Activated naive CD8-positive, alpha-beta T cell (primary cell): ENCODE measurements around the gene BCO2.

Source experiments
- H3K27ac Mint-ChIP-seq: one replicate; pipeline ENCODE4 v1.8.0; 2021; ENCODE audit warnings: mixed read lengths
- H3K27me3 Mint-ChIP-seq: one replicate; pipeline ENCODE4 v1.8.0; 2021; ENCODE audit warnings: mixed read lengths
- H3K36me3 Mint-ChIP-seq: one replicate; pipeline ENCODE4 v1.8.0; 2021; ENCODE audit warnings: mixed read lengths
- H3K4me1 Mint-ChIP-seq: one replicate; pipeline ENCODE4 v1.8.0; 2021; ENCODE audit warnings: low read depth, mixed read lengths
- H3K4me3 Mint-ChIP-seq: one replicate; pipeline ENCODE4 v1.8.0; 2021; ENCODE audit warnings: mild to moderate bottlenecking, mixed read lengths
- H3K9me3 Mint-ChIP-seq: one replicate; pipeline ENCODE4 v1.8.0; 2021; ENCODE audit warnings: low read depth, mixed read lengths

Gene BCO2, protein sequence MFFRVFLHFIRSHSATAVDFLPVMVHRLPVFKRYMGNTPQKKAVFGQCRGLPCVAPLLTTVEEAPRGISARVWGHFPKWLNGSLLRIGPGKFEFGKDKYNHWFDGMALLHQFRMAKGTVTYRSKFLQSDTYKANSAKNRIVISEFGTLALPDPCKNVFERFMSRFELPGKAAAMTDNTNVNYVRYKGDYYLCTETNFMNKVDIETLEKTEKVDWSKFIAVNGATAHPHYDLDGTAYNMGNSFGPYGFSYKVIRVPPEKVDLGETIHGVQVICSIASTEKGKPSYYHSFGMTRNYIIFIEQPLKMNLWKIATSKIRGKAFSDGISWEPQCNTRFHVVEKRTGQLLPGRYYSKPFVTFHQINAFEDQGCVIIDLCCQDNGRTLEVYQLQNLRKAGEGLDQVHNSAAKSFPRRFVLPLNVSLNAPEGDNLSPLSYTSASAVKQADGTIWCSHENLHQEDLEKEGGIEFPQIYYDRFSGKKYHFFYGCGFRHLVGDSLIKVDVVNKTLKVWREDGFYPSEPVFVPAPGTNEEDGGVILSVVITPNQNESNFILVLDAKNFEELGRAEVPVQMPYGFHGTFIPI

GRCh38 chr11:112174789-112175598 is at the start of gene BCO2:
Gene BCO2 (plus strand): TSS chr11:112175512. CDS start chr11:112175602, 90 bp downstream.
- Mint-ChIP-seq H3K9me3 (no peaks in the 10 kb centered on the region), H3K27ac (no peak within 1 kb of the TSS), H3K36me3 (peaks cover 10% of the 10 kb centered on the region), H3K27me3 (peaks cover 23% of the 10 kb centered on the region), H3K4me1 (peaks cover 11% of the 10 kb centered on the region), H3K4me3 (peak within 1 kb of the TSS; percentile 69)

GRCh38 chr11:112127056-112127455 is 48.3 kb upstream of the BCO2 start:
- Mint-ChIP-seq H3K36me3 (peaks cover 8% of the 10 kb centered on the region), H3K27me3 (no peaks in the 10 kb centered on the region), H3K9me3 (no peaks in the 10 kb centered on the region), H3K27ac (no peak overlapping the region), H3K4me3 (no peak overlapping the region), H3K4me1 (no peaks in the 10 kb centered on the region)

GRCh38 chr11:112128483-112129121 is 46.7 kb upstream of the BCO2 start:
- no peak overlapping the region for H3K27ac Mint-ChIP-seq
- H3K9me3 Mint-ChIP-seq, result no peaks in the 10 kb centered on the region
- peaks cover 6% of the 10 kb centered on the region for H3K36me3 Mint-ChIP-seq
- H3K4me3 Mint-ChIP-seq, result no peak overlapping the region
- H3K4me1 Mint-ChIP-seq, result no peaks in the 10 kb centered on the region
- no peaks in the 10 kb centered on the region for H3K27me3 Mint-ChIP-seq

- H3K36me3 Mint-ChIP-seq, result peaks cover 6% of the 10 kb centered on the region
- no peak overlapping the region for H3K27ac Mint-ChIP-seq
- no peaks in the 10 kb centered on the region for H3K9me3 Mint-ChIP-seq
- H3K4me3 Mint-ChIP-seq, result no peak overlapping the region
- no peaks in the 10 kb centered on the region for H3K4me1 Mint-ChIP-seq
- no peaks in the 10 kb centered on the region for H3K27me3 Mint-ChIP-seq
Measured at GRCh38 chr11:112129656-112130055, 45.7 kb upstream of the BCO2 start.

GRCh38 chr11:112132737-112133136 is 42.6 kb upstream of the BCO2 start:
- peaks cover 4% of the 10 kb centered on the region for H3K36me3 Mint-ChIP-seq
- no peak overlapping the region for H3K4me3 Mint-ChIP-seq
- no peak overlapping the region for H3K27ac Mint-ChIP-seq
- H3K27me3 Mint-ChIP-seq, result no peaks in the 10 kb centered on the region
- H3K9me3 Mint-ChIP-seq, result no peaks in the 10 kb centered on the region
- H3K4me1 Mint-ChIP-seq, result no peaks in the 10 kb centered on the region

- Mint-ChIP-seq H3K27me3 (no peaks in the 10 kb centered on the region), H3K36me3 (peaks cover 4% of the 10 kb centered on the region), H3K9me3 (no peaks in the 10 kb centered on the region), H3K27ac (no peak overlapping the region), H3K4me3 (no peak overlapping the region), H3K4me1 (no peaks in the 10 kb centered on the region)
Measured at GRCh38 chr11:112134473-112134872, 40.8 kb upstream of the BCO2 start.

- peaks cover 2% of the 10 kb centered on the region for H3K27me3 Mint-ChIP-seq
- H3K4me3 Mint-ChIP-seq, result no peak overlapping the region
- H3K27ac Mint-ChIP-seq, result no peak overlapping the region
- peaks cover 4% of the 10 kb centered on the region for H3K36me3 Mint-ChIP-seq
- H3K9me3 Mint-ChIP-seq, result no peaks in the 10 kb centered on the region
- no peaks in the 10 kb centered on the region for H3K4me1 Mint-ChIP-seq
Measured at GRCh38 chr11:112143597-112143996, 31.7 kb upstream of the BCO2 start.

DNA sequence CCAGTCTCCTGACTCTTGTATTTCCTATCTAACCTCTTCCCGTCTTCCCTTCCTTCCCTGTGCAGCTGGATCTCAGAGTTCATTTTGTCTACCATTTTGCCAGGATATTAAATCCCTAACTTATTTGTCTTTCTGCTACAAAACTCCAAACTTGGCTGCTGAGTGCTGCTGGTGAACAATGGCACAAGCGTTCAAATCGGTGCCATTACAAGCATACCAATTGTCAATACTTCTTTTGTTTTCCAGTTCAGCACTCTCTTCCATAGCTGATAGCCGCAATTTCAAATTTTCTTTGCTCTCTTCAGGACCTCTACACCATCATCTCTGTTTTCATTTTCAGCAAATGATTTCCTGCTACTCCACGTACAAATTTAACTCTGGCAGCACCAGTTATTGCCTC is 24.8 kb upstream of the BCO2 start:
- H3K4me3 Mint-ChIP-seq, result no peak overlapping the region
- H3K27me3 Mint-ChIP-seq, result peaks cover 5% of the 10 kb centered on the region
- no peaks in the 10 kb centered on the region for H3K36me3 Mint-ChIP-seq
- no peaks in the 10 kb centered on the region for H3K4me1 Mint-ChIP-seq
- no peak overlapping the region for H3K27ac Mint-ChIP-seq
- no peaks in the 10 kb centered on the region for H3K9me3 Mint-ChIP-seq

DNA sequence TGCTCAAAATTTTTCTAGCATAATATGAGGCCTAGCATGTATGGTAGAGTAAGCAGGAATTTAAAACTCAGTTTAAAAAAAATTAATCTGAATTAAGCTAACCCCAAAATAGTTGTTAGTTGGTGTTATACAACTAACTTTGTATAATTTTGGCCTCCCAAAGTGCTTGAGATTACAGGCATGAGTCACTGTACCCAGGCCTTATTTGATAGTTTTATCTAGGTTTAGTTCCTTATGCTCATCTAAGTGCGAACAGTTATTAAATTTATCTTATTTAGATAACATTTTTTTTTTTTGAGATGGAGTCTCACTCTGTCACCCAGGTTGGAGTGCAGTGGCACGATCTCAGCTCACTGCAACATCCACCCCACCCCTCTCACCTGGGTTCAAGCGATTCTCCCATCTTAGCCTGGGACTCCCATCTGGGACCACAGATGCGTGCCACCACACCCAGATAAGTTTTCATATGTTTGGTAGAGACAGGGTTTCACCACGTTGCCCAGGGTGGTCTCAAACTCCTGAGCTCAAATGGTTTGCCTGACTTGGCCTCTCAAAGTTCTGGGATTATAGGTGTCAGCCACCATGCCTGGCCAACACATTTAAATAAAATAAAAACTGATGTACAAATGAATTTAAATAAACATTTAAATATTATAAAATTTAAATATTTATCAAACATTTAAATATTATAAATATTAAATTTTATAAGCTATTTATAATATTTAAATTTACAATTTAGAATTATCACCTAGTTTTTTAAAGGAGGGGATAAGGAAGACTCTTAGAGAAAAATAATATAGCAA is 19.0 kb upstream of the BCO2 start:
- H3K4me3 Mint-ChIP-seq, result no peak overlapping the region
- H3K27ac Mint-ChIP-seq, result no peak overlapping the region
- H3K27me3 Mint-ChIP-seq, result peaks cover 5% of the 10 kb centered on the region
- peaks cover 2% of the 10 kb centered on the region for H3K4me1 Mint-ChIP-seq
- H3K9me3 Mint-ChIP-seq, result no peaks in the 10 kb centered on the region
- H3K36me3 Mint-ChIP-seq, result peaks cover 2% of the 10 kb centered on the region

DNA sequence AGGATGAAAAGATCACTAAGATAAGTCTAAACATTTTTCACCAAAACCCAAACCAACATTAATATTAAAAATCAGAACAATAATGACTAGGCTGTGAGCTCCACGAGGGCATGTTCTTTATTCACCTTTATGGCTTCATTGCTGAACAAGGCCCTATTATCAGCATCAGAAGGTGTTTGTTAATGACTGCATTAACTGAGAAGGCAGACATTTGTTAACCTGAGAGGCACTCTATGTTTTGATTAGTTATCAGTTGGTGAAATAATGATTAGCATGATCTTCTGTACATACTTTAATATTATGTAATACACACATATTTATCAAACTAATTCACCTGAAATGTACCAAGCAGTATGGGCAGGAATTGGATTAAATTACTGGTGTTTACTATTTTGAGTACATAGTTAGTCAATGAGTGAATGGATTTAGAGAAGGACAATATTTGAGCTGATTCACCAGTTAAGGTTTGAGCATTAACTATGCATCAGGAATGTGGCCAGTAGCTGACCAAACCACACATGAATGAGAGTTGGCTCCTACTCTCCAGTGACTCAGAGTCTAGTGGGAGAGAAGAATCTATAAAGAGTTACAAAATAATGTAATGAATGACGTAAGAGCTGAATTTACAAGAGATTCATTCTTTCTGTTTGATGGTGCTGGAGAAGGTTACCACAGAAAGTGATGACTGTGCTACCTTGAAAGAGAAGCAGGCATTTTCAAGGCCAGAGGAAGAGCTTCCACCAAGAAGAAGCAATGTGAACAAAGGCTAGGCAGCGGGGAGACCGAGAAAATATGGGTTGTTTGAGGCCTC is 18.2 kb upstream of the BCO2 start:
- H3K4me1 Mint-ChIP-seq, result peaks cover 2% of the 10 kb centered on the region
- H3K27me3 Mint-ChIP-seq, result peaks cover 7% of the 10 kb centered on the region
- H3K27ac Mint-ChIP-seq, result no peak overlapping the region
- H3K9me3 Mint-ChIP-seq, result no peaks in the 10 kb centered on the region
- no peak overlapping the region for H3K4me3 Mint-ChIP-seq
- H3K36me3 Mint-ChIP-seq, result peaks cover 5% of the 10 kb centered on the region

GRCh38 chr11:112159098-112160065 is 15.9 kb upstream of the BCO2 start:
- peaks cover 8% of the 10 kb centered on the region for H3K27me3 Mint-ChIP-seq
- peaks cover 5% of the 10 kb centered on the region for H3K36me3 Mint-ChIP-seq
- no peak overlapping the region for H3K4me3 Mint-ChIP-seq
- H3K9me3 Mint-ChIP-seq, result no peaks in the 10 kb centered on the region
- H3K4me1 Mint-ChIP-seq, result peaks cover 6% of the 10 kb centered on the region
- H3K27ac Mint-ChIP-seq, result no peak overlapping the region

DNA sequence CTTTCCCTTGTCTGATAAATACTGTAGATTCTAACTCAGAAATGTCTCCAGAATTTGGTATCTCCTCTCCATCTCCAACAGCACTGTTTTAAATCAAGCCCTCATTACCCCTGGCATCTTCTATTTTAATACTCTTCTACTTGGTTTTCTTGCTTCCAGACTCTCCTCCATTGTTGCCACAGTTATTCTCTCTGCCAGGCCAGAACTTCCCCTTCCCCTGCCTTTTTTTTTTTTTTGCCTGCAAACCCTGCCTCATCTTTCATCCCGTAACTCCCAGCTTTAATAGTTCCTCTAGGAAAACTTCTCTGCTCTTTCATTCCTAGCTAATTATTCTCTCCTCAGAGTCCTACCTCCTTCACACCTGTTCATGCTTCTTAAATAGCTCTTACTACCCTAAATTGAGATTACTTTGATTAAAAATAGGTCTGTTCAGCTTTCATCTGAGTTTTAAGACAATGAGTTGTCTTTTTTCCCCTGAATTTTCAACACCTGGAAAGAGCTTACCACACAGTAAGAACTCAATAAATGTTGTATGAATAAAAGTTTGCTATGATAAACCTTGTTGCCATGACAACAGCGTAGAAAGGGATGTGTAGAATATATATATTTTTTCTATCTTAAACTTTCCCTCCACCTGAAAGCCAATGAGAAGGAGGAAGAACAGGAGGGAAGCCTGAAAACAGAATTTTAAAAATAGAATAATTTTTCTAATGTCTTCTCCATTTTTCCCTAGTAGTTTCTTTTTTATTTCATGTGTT is 15.0 kb upstream of the BCO2 start:
- H3K9me3 Mint-ChIP-seq, result no peaks in the 10 kb centered on the region
- peaks cover 13% of the 10 kb centered on the region for H3K27me3 Mint-ChIP-seq
- H3K27ac Mint-ChIP-seq, result no peak overlapping the region
- H3K36me3 Mint-ChIP-seq, result peaks cover 8% of the 10 kb centered on the region
- no peak overlapping the region for H3K4me3 Mint-ChIP-seq
- H3K4me1 Mint-ChIP-seq, result peaks cover 6% of the 10 kb centered on the region
